H9 (cell line): ENCODE results near the gene DSCAM. TPM values are rescaled to one million over a fixed set of nuclear protein-coding genes. Genes with fewer than 3 reads are reported as not detected.

Experiments
- DNase-seq: peaks from one replicate; pipeline ENCODE4 v3.0.0-alpha.2; 2017
- H2AFZ ChIP-seq: one replicate; pipeline ENCODE4 v1.6.1; 2013; ENCODE audit warnings: mild to moderate bottlenecking, low read length, control low read depth, moderate library complexity
- H2AK5ac ChIP-seq: 2 replicates; pipeline ENCODE4 v1.6.1; 2013; ENCODE audit warnings: low read length, control low read depth, mixed read lengths; ENCODE audit not compliant: insufficient read length
- H2BK120ac ChIP-seq: one replicate; pipeline ENCODE4 v1.6.1; 2013; ENCODE audit warnings: low read depth, mild to moderate bottlenecking, low read length, control low read depth, inconsistent platforms; ENCODE audit not compliant: poor library complexity, severe bottlenecking
- H2BK12ac ChIP-seq: 2 replicates; pipeline ENCODE4 v1.6.1; 2013; ENCODE audit warnings: low read length, control low read depth, mixed read lengths, low read depth; ENCODE audit not compliant: insufficient read length
- H2BK15ac ChIP-seq: 2 replicates; pipeline ENCODE4 v1.6.1; 2013; ENCODE audit warnings: low read depth, low read length, control low read depth
- H2BK20ac ChIP-seq: one replicate; pipeline ENCODE4 v1.6.1; 2013; ENCODE audit warnings: low read depth, mild to moderate bottlenecking, low read length, control low read depth, inconsistent platforms; ENCODE audit not compliant: poor library complexity, severe bottlenecking
- H2BK5ac ChIP-seq: 2 replicates; pipeline ENCODE4 v1.6.1; 2013; ENCODE audit warnings: low read length, control low read depth, mixed read lengths; ENCODE audit not compliant: insufficient read length
- H3K14ac ChIP-seq: 2 replicates; pipeline ENCODE4 v1.6.1; 2013; ENCODE audit warnings: low read length, control low read depth; ENCODE audit not compliant: insufficient read depth
- H3K18ac ChIP-seq: 2 replicates; pipeline ENCODE4 v1.6.1; 2013; ENCODE audit warnings: low read depth, mild to moderate bottlenecking, mixed read lengths, low read length, control low read depth; ENCODE audit not compliant: insufficient read length
- H3K23ac ChIP-seq: 2 replicates; pipeline ENCODE4 v1.6.1; 2013; ENCODE audit warnings: low read length, control low read depth, mixed read lengths, low read depth; ENCODE audit not compliant: insufficient read length
- H3K23me2 ChIP-seq: 2 replicates; pipeline ENCODE4 v1.6.1; 2013; ENCODE audit warnings: low read depth, mild to moderate bottlenecking, mixed read lengths, low read length, control low read depth; ENCODE audit not compliant: insufficient read length, poor library complexity, severe bottlenecking
- H3K27ac ChIP-seq: 2 replicates; pipeline ENCODE4 v1.5.1; 2013; ENCODE audit warnings: low read length, control low read depth, mixed read lengths, low read depth; ENCODE audit not compliant: insufficient read length
- H3K27me3 ChIP-seq: 2 replicates; pipeline ENCODE4 v1.6.1; 2013; ENCODE audit warnings: low read length, control low read depth, inconsistent platforms; ENCODE audit not compliant: insufficient read depth
- H3K4ac ChIP-seq: 2 replicates; pipeline ENCODE4 v1.6.1; 2013; ENCODE audit warnings: low read depth, mild to moderate bottlenecking, control low read depth, inconsistent platforms, low read length, moderate library complexity
- H3K4me1 ChIP-seq: 2 replicates; pipeline ENCODE4 v1.6.1; 2013; ENCODE audit warnings: low read length, control low read depth, inconsistent platforms; ENCODE audit not compliant: insufficient read depth
- H3K4me2 ChIP-seq: 2 replicates; pipeline ENCODE4 v1.6.1; 2013; ENCODE audit warnings: low read length, control low read depth, mixed read lengths; ENCODE audit not compliant: insufficient read length, insufficient read depth
- H3K56ac ChIP-seq: 2 replicates; pipeline ENCODE4 v1.6.1; 2013; ENCODE audit warnings: low read depth, mild to moderate bottlenecking, mixed read lengths, low read length, control low read depth; ENCODE audit not compliant: insufficient read length
- H3K79me1 ChIP-seq: 2 replicates; pipeline ENCODE4 v1.6.1; 2013; ENCODE audit warnings: low read depth, mild to moderate bottlenecking, moderate library complexity, low read length, control low read depth, inconsistent platforms; ENCODE audit not compliant: insufficient read depth, poor library complexity, severe bottlenecking
- H3K79me2 ChIP-seq: 2 replicates; pipeline ENCODE4 v1.6.1; 2013; ENCODE audit warnings: low read length, control low read depth, inconsistent platforms; ENCODE audit not compliant: insufficient read depth
- H3K9ac ChIP-seq: 2 replicates; pipeline ENCODE4 v1.6.1; 2013; ENCODE audit warnings: low read length, control low read depth, mixed read lengths; ENCODE audit not compliant: insufficient read length; ENCODE audit errors: extremely low read depth
- H3K9me3 ChIP-seq: one replicate; pipeline ENCODE4 v1.6.1; 2013; ENCODE audit warnings: low read depth, low read length, inconsistent platforms; ENCODE audit not compliant: control insufficient read depth
- H3T11ph ChIP-seq: one replicate; pipeline ENCODE4 v1.6.1; 2013; ENCODE audit warnings: mild to moderate bottlenecking, low read length, control low read depth, inconsistent platforms
- H4K20me1 ChIP-seq: one replicate; pipeline ENCODE4 v1.6.1; 2013; ENCODE audit not compliant: control insufficient read depth, insufficient read length, insufficient read depth
- H4K5ac ChIP-seq: 2 replicates; pipeline ENCODE4 v1.6.1; 2013; ENCODE audit warnings: low read depth, mild to moderate bottlenecking, mixed read lengths, low read length, control low read depth; ENCODE audit not compliant: insufficient read length
- H4K8ac ChIP-seq: replicated peaks from 2 replicates; pipeline ENCODE4 v1.6.1; 2013; ENCODE audit warnings: low read length, control low read depth, mixed read lengths, low read depth; ENCODE audit not compliant: insufficient read length
- H4K91ac ChIP-seq: 2 replicates; pipeline ENCODE4 v1.6.1; 2013; ENCODE audit warnings: low read depth, mild to moderate bottlenecking, moderate library complexity, mixed read lengths, low read length, control low read depth; ENCODE audit not compliant: insufficient read length
- H3K27ac Mint-ChIP-seq, 3 experiments: 2 replicates in 2 of 3; 3 replicates in 1 of 3; pipeline ENCODE4 v1.8.0; 2020 to 2021; ENCODE audit warnings: mixed read lengths in 3 of 3, mild to moderate bottlenecking in 1 of 3, moderate library complexity in 1 of 3
- H3K27me3 Mint-ChIP-seq: 2 replicates; pipeline ENCODE4 v1.8.0; 2021; ENCODE audit warnings: low read depth, mild to moderate bottlenecking, moderate library complexity, mixed read lengths
- H3K36me3 Mint-ChIP-seq, 3 experiments: 2 replicates in 2 of 3; 3 replicates in 1 of 3; pipeline ENCODE4 v1.8.0; 2020 to 2021; ENCODE audit warnings: low read depth in 3 of 3, mixed read lengths in 3 of 3; ENCODE audit not compliant: insufficient read depth in 1 of 3
- H3K4me1 Mint-ChIP-seq, 2 experiments: 2 replicates each; pipeline ENCODE4 v1.8.0; 2020; ENCODE audit warnings: mixed read lengths in 2 of 2
- H3K4me3 Mint-ChIP-seq, 2 experiments: 2 replicates in 1 of 2; 3 replicates in 1 of 2; pipeline ENCODE4 v1.8.0; 2020 to 2021; ENCODE audit warnings: mild to moderate bottlenecking in 2 of 2, mixed read lengths in 2 of 2, moderate library complexity in 1 of 2
- H3K9me3 Mint-ChIP-seq, 2 experiments: 2 replicates in 1 of 2; 3 replicates in 1 of 2; pipeline ENCODE4 v1.8.0; 2020; ENCODE audit warnings: mild to moderate bottlenecking in 2 of 2, mixed read lengths in 2 of 2, moderate library complexity in 1 of 2
- CTCF ChIP-seq: fragments of 200-600 bp; sonication (generic); conservative IDR thresholded peaks from 3 replicates; pipeline ENCODE4 v1.8.0; 2021; ENCODE audit warnings: antibody characterized with exemption, mild to moderate bottlenecking
- WGBS: extraction: QIAGEN DNeasy Blood & Tissue Kit; methylation state at CpG from one replicate; pipeline ENCODE4 v1.1.7; 2013; ENCODE audit warnings: missing lambda C conversion rate, low lambda C conversion rate, mixed read lengths; ENCODE audit not compliant: insufficient read length; ENCODE audit errors: extremely low coverage; 5-methylcytosine and 5-hydroxymethylcytosine counted together
- total RNA-seq: library from RNA; stranded (reverse); gene quantifications from 2 replicates; pipeline ENCODE4 v1.2.1, GENCODE V29; 2021

DSCAM gene
- total RNA-seq, 1 experiment from 2014 or later, result 0.17 TPM

GRCh38 chr21:40618191-40618973 is 228.6 kb downstream of the DSCAM start:
- Histone ChIP-seq H3K56ac (no peak overlapping the region), H3K79me2 (no peaks in the 10 kb centered on the region), H3K9ac (no peak overlapping the region), H3K79me1 (no peaks in the 10 kb centered on the region), H2BK12ac (no peak overlapping the region), H3K18ac (no peak overlapping the region), H3K23me2 (no peaks in the 10 kb centered on the region), H2BK15ac (no peak overlapping the region), H3K4me1 (no peaks in the 10 kb centered on the region; the same call in 1 of the 2 replicates), H3K27me3 (no peaks in the 10 kb centered on the region), H3K14ac (0 out of 2 replicates have a peak overlapping the region, but pooled peaks have one; percentile 63), H4K8ac (no peak overlapping the region), H2AK5ac (no peak overlapping the region), H2BK20ac (no peak overlapping the region), H3K4me2 (no peak overlapping the region), H3K23ac (no peak overlapping the region), H2BK5ac (no peak overlapping the region), H2BK120ac (no peak overlapping the region), H3T11ph (no peak overlapping the region), H3K4ac (no peak overlapping the region), H4K91ac (no peak overlapping the region), H4K5ac (no peak overlapping the region), H2AFZ (no peak overlapping the region), H4K20me1 (no peaks in the 10 kb centered on the region), H3K27ac (no peak overlapping the region), H3K9me3 (no peaks in the 10 kb centered on the region)
- WGBS, result no CpG with 5 or more reads among the region's 14 CpGs
- Mint-ChIP-seq H3K36me3 (no peaks in the 10 kb centered on the region), H3K9me3 (no peaks in the 10 kb centered on the region), H3K4me1 (peaks cover 20 to 30% of the 10 kb centered on the region in 2 experiments), H3K4me3 (no peak overlapping the region), H3K27me3 (no peaks in the 10 kb centered on the region), H3K27ac (no peak overlapping the region; a peak in 2 of 7 replicates)
- DNase-seq, result no peak
- no peak for TF ChIP-seq CTCF
